ENCODE results near the gene ZFP36L1.

Gene ZFP36L1

GRCh38 chr14:68756000-68756481 lies 36.8 kb downstream of the ZFP36L1 start:
- TF ChIP-seq, protein P1, sequence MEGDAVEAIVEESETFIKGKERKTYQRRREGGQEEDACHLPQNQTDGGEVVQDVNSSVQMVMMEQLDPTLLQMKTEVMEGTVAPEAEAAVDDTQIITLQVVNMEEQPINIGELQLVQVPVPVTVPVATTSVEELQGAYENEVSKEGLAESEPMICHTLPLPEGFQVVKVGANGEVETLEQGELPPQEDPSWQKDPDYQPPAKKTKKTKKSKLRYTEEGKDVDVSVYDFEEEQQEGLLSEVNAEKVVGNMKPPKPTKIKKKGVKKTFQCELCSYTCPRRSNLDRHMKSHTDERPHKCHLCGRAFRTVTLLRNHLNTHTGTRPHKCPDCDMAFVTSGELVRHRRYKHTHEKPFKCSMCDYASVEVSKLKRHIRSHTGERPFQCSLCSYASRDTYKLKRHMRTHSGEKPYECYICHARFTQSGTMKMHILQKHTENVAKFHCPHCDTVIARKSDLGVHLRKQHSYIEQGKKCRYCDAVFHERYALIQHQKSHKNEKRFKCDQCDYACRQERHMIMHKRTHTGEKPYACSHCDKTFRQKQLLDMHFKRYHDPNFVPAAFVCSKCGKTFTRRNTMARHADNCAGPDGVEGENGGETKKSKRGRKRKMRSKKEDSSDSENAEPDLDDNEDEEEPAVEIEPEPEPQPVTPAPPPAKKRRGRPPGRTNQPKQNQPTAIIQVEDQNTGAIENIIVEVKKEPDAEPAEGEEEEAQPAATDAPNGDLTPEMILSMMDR (IDR thresholded peaks at IDR 0.05; ENCODE audit: poor library complexity, severe bottlenecking) = no peak
- Histone ChIP-seq H3K4me3 (ENCODE audit: severe bottlenecking) (no peak overlapping the region), H3K4me1 (ENCODE audit: insufficient read depth, poor library complexity, severe bottlenecking) (no peaks in the 10 kb centered on the region), H3K9me3 (ENCODE audit: severe bottlenecking) (no peaks in the 10 kb centered on the region), H3K27me3 (ENCODE audit: insufficient read depth, poor library complexity, severe bottlenecking) (no peaks in the 10 kb centered on the region), H3K27ac (ENCODE audit: poor library complexity, severe bottlenecking) (no peak overlapping the region), H3K36me3 (ENCODE audit: low read depth) (no peaks in the 10 kb centered on the region)
- ATAC-seq (ENCODE audit: low read depth) (no peak; the same call in 2 of the 3 replicates), DNase-seq (ENCODE audit: low spot score) (no peak)

DNA sequence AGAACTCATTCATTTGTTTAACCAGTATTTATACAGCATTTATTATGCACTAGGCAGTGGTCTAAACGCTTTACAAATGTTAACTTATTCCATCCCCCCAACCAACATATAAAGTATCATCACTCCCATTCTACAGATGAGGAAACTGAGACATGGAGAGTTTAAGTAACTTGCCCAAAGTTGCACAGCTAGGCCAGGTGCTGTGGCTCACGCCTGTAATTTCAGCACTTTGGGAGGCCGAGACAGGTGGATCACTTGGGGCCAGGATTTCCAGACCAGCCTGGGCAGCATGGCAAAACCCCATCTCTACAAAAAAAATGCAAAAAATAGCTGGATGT lies 37.9 kb downstream of the ZFP36L1 start:
- TF ChIP-seq, protein P1 (IDR thresholded peaks at IDR 0.05; ENCODE audit: poor library complexity, severe bottlenecking) = no peak
- Histone ChIP-seq H3K36me3 (ENCODE audit: low read depth) (no peaks in the 10 kb centered on the region), H3K4me1 (ENCODE audit: insufficient read depth, poor library complexity, severe bottlenecking) (no peaks in the 10 kb centered on the region), H3K9me3 (ENCODE audit: severe bottlenecking) (no peaks in the 10 kb centered on the region), H3K27me3 (ENCODE audit: insufficient read depth, poor library complexity, severe bottlenecking) (no peaks in the 10 kb centered on the region), H3K27ac (ENCODE audit: poor library complexity, severe bottlenecking) (no peak overlapping the region), H3K4me3 (ENCODE audit: severe bottlenecking) (no peak overlapping the region)
- ATAC-seq (ENCODE audit: low read depth) = no peak
- DNase-seq (ENCODE audit: low spot score) = no peak

GRCh38 chr14:68753690-68754089 lies 39.2 kb downstream of the ZFP36L1 start:
- TF ChIP-seq, protein P1 (IDR thresholded peaks at IDR 0.05; ENCODE audit: poor library complexity, severe bottlenecking) = no peak
- Histone ChIP-seq H3K27me3 (ENCODE audit: insufficient read depth, poor library complexity, severe bottlenecking) (no peaks in the 10 kb centered on the region), H3K4me1 (ENCODE audit: insufficient read depth, poor library complexity, severe bottlenecking) (no peaks in the 10 kb centered on the region), H3K4me3 (ENCODE audit: severe bottlenecking) (no peak overlapping the region), H3K9me3 (ENCODE audit: severe bottlenecking) (no peaks in the 10 kb centered on the region), H3K27ac (ENCODE audit: poor library complexity, severe bottlenecking) (no peak overlapping the region), H3K36me3 (ENCODE audit: low read depth) (no peaks in the 10 kb centered on the region)
- ATAC-seq (ENCODE audit: low read depth) (no peak), DNase-seq (ENCODE audit: low spot score) (no peak)

DNA sequence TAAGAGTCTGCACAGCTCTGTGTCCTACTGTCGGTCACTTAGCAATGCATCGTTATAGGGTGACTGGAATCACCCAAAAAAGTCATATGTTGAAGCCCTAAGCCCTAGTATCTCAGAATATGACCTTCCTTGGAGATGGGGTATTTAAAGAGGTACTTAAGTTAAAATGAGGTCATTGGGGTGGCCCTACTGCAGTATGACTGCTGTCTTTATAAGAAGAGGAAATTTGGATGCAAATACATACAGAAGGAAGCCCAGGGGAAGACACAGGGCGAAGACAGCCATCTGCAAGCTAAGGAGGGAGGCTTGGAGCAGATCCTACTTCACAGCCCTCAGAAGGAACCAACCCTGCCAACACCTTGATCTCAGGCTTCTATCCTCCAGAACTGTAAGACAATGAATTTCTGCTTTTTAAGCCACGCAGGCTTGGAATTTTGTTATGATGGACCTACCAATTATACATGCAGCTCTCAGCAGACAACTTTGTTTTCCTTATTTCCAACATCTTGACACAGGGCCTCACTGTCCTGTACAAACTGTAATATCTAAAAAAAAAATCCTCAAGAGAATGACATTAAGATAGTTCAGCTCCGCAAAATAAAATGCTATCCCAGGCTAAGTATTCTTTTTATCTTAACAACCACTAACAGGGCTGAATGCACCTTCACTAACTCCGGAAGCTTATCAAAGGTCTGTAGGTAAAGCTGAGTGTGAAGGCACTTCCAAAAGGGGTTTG lies 40.4 kb downstream of the ZFP36L1 start:
- no peak for ATAC-seq (ENCODE audit: low read depth)
- H3K9me3 ChIP-seq (ENCODE audit: severe bottlenecking) = no peaks in the 10 kb centered on the region
- no peak overlapping the region for H3K4me3 ChIP-seq (ENCODE audit: severe bottlenecking)
- H3K36me3 ChIP-seq (ENCODE audit: low read depth) = no peaks in the 10 kb centered on the region
- DNase-seq (ENCODE audit: low spot score) = no peak
- no peaks in the 10 kb centered on the region for H3K4me1 ChIP-seq (ENCODE audit: insufficient read depth, poor library complexity, severe bottlenecking)
- TF ChIP-seq, protein P1 (IDR thresholded peaks at IDR 0.05; ENCODE audit: poor library complexity, severe bottlenecking) = no peak
- H3K27ac ChIP-seq (ENCODE audit: poor library complexity, severe bottlenecking) = no peak overlapping the region
- H3K27me3 ChIP-seq (ENCODE audit: insufficient read depth, poor library complexity, severe bottlenecking) = no peaks in the 10 kb centered on the region

Measured in RWPE2 (cell line).